SK-N-SH (cell line): ENCODE data around the gene PRIMPOL. TPM values are rescaled to one million over a fixed set of nuclear protein-coding genes. Genes with fewer than 3 reads are reported as not detected.

Source experiments
- CTCF ChIA-PET: fragments of 300-600, 350-600 bp; formaldehyde crosslinking; extraction: SDS; loops from one replicate; lab custom pipeline; 2021; lab: Yijun Ruan, JAX
- POLR2A ChIA-PET: fragments of 350-600 bp; sonication (Branson Sonifier 250); formaldehyde crosslinking; extraction: SDS; loops from one replicate; lab custom pipeline; 2020; ENCODE audit warnings: antibody characterized with exemption, inconsistent platforms; lab: Yijun Ruan, JAX
- DNase-seq: peaks from one replicate; pipeline ENCODE4 v3.0.0; 2012
- H2AFZ ChIP-seq: fragments of 200-600 bp; sonication (generic); 2 replicates; pipeline ENCODE4 v1.8.1; 2016; ENCODE audit warnings: antibody characterized with exemption, mild to moderate bottlenecking, low read depth
- H3F3A ChIP-seq: fragments of 200-600 bp; sonication (generic); replicated peaks from 2 replicates; pipeline ENCODE3; 2016; ENCODE audit warnings: antibody characterized with exemption, mild to moderate bottlenecking; ENCODE audit not compliant: insufficient read depth
- H3K27ac ChIP-seq, 2 experiments: fragments of 200-500 bp in 1 of 2; fragments of 200-600 bp in 1 of 2; sonication (Bioruptor generic) in 1 of 2; sonication (generic), shearing (Covaris generic) in 1 of 2; 2 replicates each; pipeline versions ENCODE4 v1.5.1 to v1.6.1; 2014 to 2016; ENCODE audit warnings: low read depth in 2 of 2, inconsistent platforms in 1 of 2, low read length in 1 of 2, mild to moderate bottlenecking in 1 of 2, mixed read lengths in 1 of 2
- H3K27me3 ChIP-seq: fragments of 200-600 bp; sonication (generic), shearing (Covaris generic); 2 replicates; pipeline ENCODE4 v1.6.1; 2016; ENCODE audit warnings: mixed run types; ENCODE audit not compliant: insufficient read depth
- H3K36me3 ChIP-seq, 2 experiments: fragments of 200-500 bp in 1 of 2; fragments of 200-600 bp in 1 of 2; sonication (Bioruptor generic) in 1 of 2; sonication (generic) in 1 of 2; replicated peaks in 1 of 2; 2 replicates each; pipeline versions ENCODE3 to v1.5.1; 2014 to 2016; ENCODE audit warnings: low read length in 1 of 2, mild to moderate bottlenecking in 1 of 2; ENCODE audit not compliant: insufficient read depth in 2 of 2, control insufficient read depth in 1 of 2
- H3K4me1 ChIP-seq, 2 experiments: fragments of 200-500 bp in 1 of 2; fragments of 200-600 bp in 1 of 2; sonication (Bioruptor generic) in 1 of 2; sonication (generic), shearing (Covaris generic) in 1 of 2; 2 replicates each; pipeline versions ENCODE4 v1.5.1 to v1.6.1; 2014 to 2016; ENCODE audit warnings: low read depth in 1 of 2, low read length in 1 of 2, mixed run types in 1 of 2; ENCODE audit not compliant: insufficient read depth in 2 of 2, control insufficient read depth in 1 of 2
- H3K4me2 ChIP-seq: fragments of 200-600 bp; sonication (generic), shearing (Covaris generic); 2 replicates; pipeline ENCODE4 v1.6.1; 2017; ENCODE audit warnings: mixed run types
- H3K4me3 ChIP-seq, 2 experiments: fragments of 200-500 bp in 1 of 2; fragments of 200-600 bp in 1 of 2; sonication (Bioruptor generic) in 1 of 2; sonication (generic), shearing (Covaris generic) in 1 of 2; 2 replicates each; pipeline versions ENCODE4 v1.5.1 to v1.8.1; 2014 to 2016; ENCODE audit warnings: low read depth in 2 of 2, inconsistent platforms in 1 of 2, low read length in 1 of 2, mild to moderate bottlenecking in 1 of 2, mixed read lengths in 1 of 2, moderate library complexity in 1 of 2
- H3K79me2 ChIP-seq: fragments of 200-600 bp; sonication (generic); 2 replicates; pipeline ENCODE4 v1.8.1; 2017; ENCODE audit warnings: mild to moderate bottlenecking; ENCODE audit not compliant: insufficient read depth
- H3K9ac ChIP-seq: fragments of 200-600 bp; sonication (generic); 2 replicates; pipeline ENCODE4 v1.6.1; 2017; ENCODE audit warnings: mixed run types
- H3K9me2 ChIP-seq: fragments of 200-600 bp; sonication (generic); 2 replicates; pipeline ENCODE4 v1.6.1; 2017; ENCODE audit warnings: mixed run types
- H3K9me3 ChIP-seq: fragments of 200-600 bp; sonication (generic); 2 replicates; pipeline ENCODE4 v1.6.1; 2017; ENCODE audit warnings: mixed run types, mild to moderate bottlenecking, moderate library complexity
- H4K20me1 ChIP-seq: fragments of 200-600 bp; sonication (generic); 2 replicates; pipeline ENCODE4 v1.6.1; 2017; ENCODE audit warnings: mild to moderate bottlenecking, mixed run types; ENCODE audit not compliant: insufficient read depth
- ELF1 ChIP-seq: IDR thresholded peaks from 2 replicates; pipeline ENCODE4 v1.4.0; 2012
- FOSL2 ChIP-seq: IDR thresholded peaks from 2 replicates; pipeline ENCODE4 v1.4.0; 2012; ENCODE audit warnings: low read depth, mild to moderate bottlenecking, moderate library complexity, borderline replicate concordance
- FOXM1 ChIP-seq: IDR thresholded peaks from 2 replicates; pipeline ENCODE4 v1.4.0; 2012; ENCODE audit warnings: low read depth, mild to moderate bottlenecking
- JUND ChIP-seq: IDR thresholded peaks from 2 replicates; pipeline ENCODE4 v1.4.0; 2012
- MEF2A ChIP-seq: IDR thresholded peaks from 2 replicates; pipeline ENCODE4 v1.4.0; 2012; ENCODE audit warnings: low read depth, borderline replicate concordance
- MXI1 ChIP-seq: IDR thresholded peaks from 2 replicates; pipeline ENCODE4 v1.6.1; 2012; ENCODE audit warnings: mild to moderate bottlenecking, low read depth, low read length, improper control_type of control experiment
- RXRA ChIP-seq: IDR thresholded peaks from 2 replicates; pipeline ENCODE4 v1.4.0; 2012; ENCODE audit warnings: low read depth, mild to moderate bottlenecking, borderline replicate concordance
- WGBS: methylation state at CpG from one replicate; pipeline ENCODE4 v1.1.6; 2017; ENCODE audit warnings: low lambda C conversion rate; 5-methylcytosine and 5-hydroxymethylcytosine counted together
- polyA plus RNA-seq, 3 experiments: library from polyadenylated mRNA; depleted of rRNA; stranded (reverse); fragments of >200 nt; gene quantifications; 2 replicates each; pipeline ENCODE4 v1.2.3, GENCODE V29; 2012
- TF ChIP-seq, protein P1 (sequence below): IDR thresholded peaks from 2 replicates; pipeline ENCODE4 v1.4.0; 2012; ENCODE audit warnings: low read depth, borderline replicate concordance
- TF ChIP-seq, protein P2 (sequence below): fragments of 200-600 bp; sonication (generic); IDR thresholded peaks from 2 replicates; pipeline ENCODE4 v1.6.1; 2017; ENCODE audit warnings: antibody characterized with exemption, mild to moderate bottlenecking, moderate library complexity
- TF ChIP-seq, protein P3 (sequence below): IDR thresholded peaks from 2 replicates; pipeline ENCODE4 v1.6.1; 2012; ENCODE audit warnings: mild to moderate bottlenecking, low read depth, low read length, moderate library complexity
- TF ChIP-seq, protein P4 (sequence below): IDR thresholded peaks from 2 replicates; pipeline ENCODE4 v1.4.0; 2012; ENCODE audit warnings: low read depth, borderline replicate concordance
- TF ChIP-seq, protein P5 (sequence below): fragments of 150-350 bp; IDR thresholded peaks from 2 replicates; pipeline ENCODE4 v1.6.1; 2016; ENCODE audit warnings: mild to moderate bottlenecking, low read depth, low read length

PRIMPOL gene
- polyA plus RNA-seq, 1 of the 3 experiments (the other 2 are of a cell fraction): 8.0 TPM

DNA sequence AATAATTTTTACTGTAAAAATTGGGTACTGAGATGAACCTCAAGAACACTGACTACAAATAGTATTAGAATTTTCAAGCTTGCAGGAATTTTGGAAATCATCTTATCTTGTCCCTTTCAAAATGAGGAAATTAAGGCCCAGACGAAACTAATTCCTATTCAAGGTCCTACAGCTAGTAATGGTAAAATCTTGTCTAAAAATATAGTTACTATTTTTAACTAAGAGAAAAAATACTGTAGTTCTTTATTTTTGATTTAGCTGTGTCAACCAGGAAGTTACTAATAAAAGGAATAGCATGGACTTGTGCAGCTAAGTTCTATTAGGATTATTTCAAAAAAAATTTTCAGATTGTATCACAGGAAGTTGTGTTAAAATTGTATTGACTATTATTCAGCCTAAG is 12.7 kb downstream of the PRIMPOL start:
- CTCF ChIA-PET: interaction anchor here (0.7 to 1.4 kb wide), 5 partner anchors 39 to 398 kb away, joined by 3 to 4 read pairs (median 3); no protein-coding TSS in a partner anchor
- WGBS: 91% methylated on average over 1 of the region's 1 CpG

More for the DNA sequence above, 12.7 kb downstream of the PRIMPOL start:
- no peak overlapping the region for H2AFZ ChIP-seq
- no peaks in the 10 kb centered on the region for H3F3A ChIP-seq
- no peaks in the 10 kb centered on the region for H4K20me1 ChIP-seq
- POLR2A ChIA-PET: interaction anchor here (1.0 kb wide), 1 partner anchor 11 kb away, joined by 3 read pairs; no protein-coding TSS in a partner anchor
- DNase-seq: no peak
- peaks cover 9 to 24% of the 10 kb centered on the region in 2 experiments for H3K36me3 ChIP-seq
- no peaks in the 10 kb centered on the region for H3K79me2 ChIP-seq
- H3K4me1 ChIP-seq: 0 out of 4 replicates have a peak, but pooled peaks cover 0 to 5% of the 10 kb centered on the region in 2 experiments
- no peak overlapping the region for H3K4me3 ChIP-seq
- TF ChIP-seq ELF1: no peak
- no peak for TF ChIP-seq MXI1
- TF ChIP-seq, protein P1, sequence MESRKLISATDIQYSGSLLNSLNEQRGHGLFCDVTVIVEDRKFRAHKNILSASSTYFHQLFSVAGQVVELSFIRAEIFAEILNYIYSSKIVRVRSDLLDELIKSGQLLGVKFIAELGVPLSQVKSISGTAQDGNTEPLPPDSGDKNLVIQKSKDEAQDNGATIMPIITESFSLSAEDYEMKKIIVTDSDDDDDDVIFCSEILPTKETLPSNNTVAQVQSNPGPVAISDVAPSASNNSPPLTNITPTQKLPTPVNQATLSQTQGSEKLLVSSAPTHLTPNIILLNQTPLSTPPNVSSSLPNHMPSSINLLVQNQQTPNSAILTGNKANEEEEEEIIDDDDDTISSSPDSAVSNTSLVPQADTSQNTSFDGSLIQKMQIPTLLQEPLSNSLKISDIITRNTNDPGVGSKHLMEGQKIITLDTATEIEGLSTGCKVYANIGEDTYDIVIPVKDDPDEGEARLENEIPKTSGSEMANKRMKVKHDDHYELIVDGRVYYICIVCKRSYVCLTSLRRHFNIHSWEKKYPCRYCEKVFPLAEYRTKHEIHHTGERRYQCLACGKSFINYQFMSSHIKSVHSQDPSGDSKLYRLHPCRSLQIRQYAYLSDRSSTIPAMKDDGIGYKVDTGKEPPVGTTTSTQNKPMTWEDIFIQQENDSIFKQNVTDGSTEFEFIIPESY: no peak
- TF ChIP-seq, protein P2, sequence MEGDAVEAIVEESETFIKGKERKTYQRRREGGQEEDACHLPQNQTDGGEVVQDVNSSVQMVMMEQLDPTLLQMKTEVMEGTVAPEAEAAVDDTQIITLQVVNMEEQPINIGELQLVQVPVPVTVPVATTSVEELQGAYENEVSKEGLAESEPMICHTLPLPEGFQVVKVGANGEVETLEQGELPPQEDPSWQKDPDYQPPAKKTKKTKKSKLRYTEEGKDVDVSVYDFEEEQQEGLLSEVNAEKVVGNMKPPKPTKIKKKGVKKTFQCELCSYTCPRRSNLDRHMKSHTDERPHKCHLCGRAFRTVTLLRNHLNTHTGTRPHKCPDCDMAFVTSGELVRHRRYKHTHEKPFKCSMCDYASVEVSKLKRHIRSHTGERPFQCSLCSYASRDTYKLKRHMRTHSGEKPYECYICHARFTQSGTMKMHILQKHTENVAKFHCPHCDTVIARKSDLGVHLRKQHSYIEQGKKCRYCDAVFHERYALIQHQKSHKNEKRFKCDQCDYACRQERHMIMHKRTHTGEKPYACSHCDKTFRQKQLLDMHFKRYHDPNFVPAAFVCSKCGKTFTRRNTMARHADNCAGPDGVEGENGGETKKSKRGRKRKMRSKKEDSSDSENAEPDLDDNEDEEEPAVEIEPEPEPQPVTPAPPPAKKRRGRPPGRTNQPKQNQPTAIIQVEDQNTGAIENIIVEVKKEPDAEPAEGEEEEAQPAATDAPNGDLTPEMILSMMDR: no peak
- TF ChIP-seq FOXM1: no peak
- TF ChIP-seq MEF2A: no peak
- no peak for TF ChIP-seq JUND
- TF ChIP-seq, protein P3, sequence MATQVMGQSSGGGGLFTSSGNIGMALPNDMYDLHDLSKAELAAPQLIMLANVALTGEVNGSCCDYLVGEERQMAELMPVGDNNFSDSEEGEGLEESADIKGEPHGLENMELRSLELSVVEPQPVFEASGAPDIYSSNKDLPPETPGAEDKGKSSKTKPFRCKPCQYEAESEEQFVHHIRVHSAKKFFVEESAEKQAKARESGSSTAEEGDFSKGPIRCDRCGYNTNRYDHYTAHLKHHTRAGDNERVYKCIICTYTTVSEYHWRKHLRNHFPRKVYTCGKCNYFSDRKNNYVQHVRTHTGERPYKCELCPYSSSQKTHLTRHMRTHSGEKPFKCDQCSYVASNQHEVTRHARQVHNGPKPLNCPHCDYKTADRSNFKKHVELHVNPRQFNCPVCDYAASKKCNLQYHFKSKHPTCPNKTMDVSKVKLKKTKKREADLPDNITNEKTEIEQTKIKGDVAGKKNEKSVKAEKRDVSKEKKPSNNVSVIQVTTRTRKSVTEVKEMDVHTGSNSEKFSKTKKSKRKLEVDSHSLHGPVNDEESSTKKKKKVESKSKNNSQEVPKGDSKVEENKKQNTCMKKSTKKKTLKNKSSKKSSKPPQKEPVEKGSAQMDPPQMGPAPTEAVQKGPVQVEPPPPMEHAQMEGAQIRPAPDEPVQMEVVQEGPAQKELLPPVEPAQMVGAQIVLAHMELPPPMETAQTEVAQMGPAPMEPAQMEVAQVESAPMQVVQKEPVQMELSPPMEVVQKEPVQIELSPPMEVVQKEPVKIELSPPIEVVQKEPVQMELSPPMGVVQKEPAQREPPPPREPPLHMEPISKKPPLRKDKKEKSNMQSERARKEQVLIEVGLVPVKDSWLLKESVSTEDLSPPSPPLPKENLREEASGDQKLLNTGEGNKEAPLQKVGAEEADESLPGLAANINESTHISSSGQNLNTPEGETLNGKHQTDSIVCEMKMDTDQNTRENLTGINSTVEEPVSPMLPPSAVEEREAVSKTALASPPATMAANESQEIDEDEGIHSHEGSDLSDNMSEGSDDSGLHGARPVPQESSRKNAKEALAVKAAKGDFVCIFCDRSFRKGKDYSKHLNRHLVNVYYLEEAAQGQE: no peak
- TF ChIP-seq, protein P4, sequence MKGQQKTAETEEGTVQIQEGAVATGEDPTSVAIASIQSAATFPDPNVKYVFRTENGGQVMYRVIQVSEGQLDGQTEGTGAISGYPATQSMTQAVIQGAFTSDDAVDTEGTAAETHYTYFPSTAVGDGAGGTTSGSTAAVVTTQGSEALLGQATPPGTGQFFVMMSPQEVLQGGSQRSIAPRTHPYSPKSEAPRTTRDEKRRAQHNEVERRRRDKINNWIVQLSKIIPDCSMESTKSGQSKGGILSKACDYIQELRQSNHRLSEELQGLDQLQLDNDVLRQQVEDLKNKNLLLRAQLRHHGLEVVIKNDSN: no peak
- no peak for TF ChIP-seq FOSL2
- TF ChIP-seq, protein P5, sequence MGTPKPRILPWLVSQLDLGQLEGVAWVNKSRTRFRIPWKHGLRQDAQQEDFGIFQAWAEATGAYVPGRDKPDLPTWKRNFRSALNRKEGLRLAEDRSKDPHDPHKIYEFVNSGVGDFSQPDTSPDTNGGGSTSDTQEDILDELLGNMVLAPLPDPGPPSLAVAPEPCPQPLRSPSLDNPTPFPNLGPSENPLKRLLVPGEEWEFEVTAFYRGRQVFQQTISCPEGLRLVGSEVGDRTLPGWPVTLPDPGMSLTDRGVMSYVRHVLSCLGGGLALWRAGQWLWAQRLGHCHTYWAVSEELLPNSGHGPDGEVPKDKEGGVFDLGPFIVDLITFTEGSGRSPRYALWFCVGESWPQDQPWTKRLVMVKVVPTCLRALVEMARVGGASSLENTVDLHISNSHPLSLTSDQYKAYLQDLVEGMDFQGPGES: no peak
- no peak for TF ChIP-seq RXRA
- no peaks in the 10 kb centered on the region for H3K9me3 ChIP-seq
- no peak overlapping the region; a peak in 1 of 4 replicates for H3K27ac ChIP-seq
- no peaks in the 10 kb centered on the region for H3K27me3 ChIP-seq
- no peaks in the 10 kb centered on the region for H3K9me2 ChIP-seq
- no peak overlapping the region for H3K4me2 ChIP-seq
- no peak overlapping the region for H3K9ac ChIP-seq
